HG03060 (cell line): ENCODE results near the gene RAP1GAP.
"Not testable (repeated sequence)": the region's sequence is repeated elsewhere in the genome, so short reads cannot be mapped to it uniquely, and the experiment has no call there.

Experiments used
- ATAC-seq: cut with Tn5 transposase; IDR thresholded peaks from one replicate; pipeline ENCODE4 v1.9.1; 2021; ENCODE audit warnings: low read depth, moderate number of reproducible peaks; ENCODE audit not compliant: unreplicated experiment

The RAP1GAP gene

GRCh38 chr1:21647431-21648351, 21.5 kb downstream of the RAP1GAP start:
- no peak for ATAC-seq

- no peak for ATAC-seq
Observed at GRCh38 chr1:21645550-21645949, 23.6 kb downstream of the RAP1GAP start.

GRCh38 chr1:21644906-21645305, 24.3 kb downstream of the RAP1GAP start:
- no peak for ATAC-seq

GRCh38 chr1:21644348-21644747, 24.8 kb downstream of the RAP1GAP start:
- ATAC-seq = no peak

GRCh38 chr1:21643624-21644023, 25.5 kb downstream of the RAP1GAP start:
- ATAC-seq = no peak

- ATAC-seq = no peak
Observed at GRCh38 chr1:21641967-21642739, 27.0 kb downstream of the RAP1GAP start.

- ATAC-seq = no peak
Observed at GRCh38 chr1:21641537-21641936, 27.6 kb downstream of the RAP1GAP start.

GRCh38 chr1:21641076-21641475, 28.1 kb downstream of the RAP1GAP start:
- no peak for ATAC-seq

GRCh38 chr1:21640653-21641052, 28.5 kb downstream of the RAP1GAP start:
- ATAC-seq = no peak

GRCh38 chr1:21639594-21640041, 29.5 kb downstream of the RAP1GAP start:
- ATAC-seq = no peak

- ATAC-seq = no peak
Observed at GRCh38 chr1:21638531-21639341, 30.4 kb downstream of the RAP1GAP start.

- no peak for ATAC-seq
Observed at GRCh38 chr1:21637514-21637913, 31.6 kb downstream of the RAP1GAP start.

- no peak for ATAC-seq
Observed at GRCh38 chr1:21636029-21636428, 33.1 kb downstream of the RAP1GAP start.

- no peak for ATAC-seq
Observed at GRCh38 chr1:21634806-21635535, 34.2 kb downstream of the RAP1GAP start.

GRCh38 chr1:21633992-21634805, 35.0 kb downstream of the RAP1GAP start:
- ATAC-seq = no peak

- ATAC-seq = no peak
Observed at GRCh38 chr1:21633141-21633755, 35.9 kb downstream of the RAP1GAP start.

GRCh38 chr1:21631944-21632887, 36.9 kb downstream of the RAP1GAP start:
- ATAC-seq = no peak

GRCh38 chr1:21631590-21631943, 37.6 kb downstream of the RAP1GAP start:
- ATAC-seq = not testable (repeated sequence)
